ENCODE data around the gene ANKUB1.

Gene ANKUB1

DNA sequence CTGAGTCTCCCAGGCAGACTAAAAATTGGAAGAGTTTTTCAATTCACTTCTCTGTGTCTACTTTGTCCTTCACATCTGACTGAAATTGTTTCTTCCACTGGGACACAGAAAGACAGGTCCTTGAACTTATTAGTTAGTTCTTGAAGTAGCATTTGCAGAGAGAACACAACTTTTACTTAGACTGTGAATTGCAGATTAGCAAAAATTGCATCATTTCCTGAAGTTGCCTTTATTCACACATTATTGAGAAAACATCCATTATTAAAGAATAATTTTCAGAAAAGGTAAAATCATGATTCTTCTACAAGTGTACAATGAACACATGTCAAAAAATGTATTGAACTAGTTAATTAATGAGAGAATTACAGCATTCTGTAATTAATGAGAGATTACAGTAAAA, 38.6 kb downstream of the ANKUB1 start:
- no peak for DNase-seq

DNA sequence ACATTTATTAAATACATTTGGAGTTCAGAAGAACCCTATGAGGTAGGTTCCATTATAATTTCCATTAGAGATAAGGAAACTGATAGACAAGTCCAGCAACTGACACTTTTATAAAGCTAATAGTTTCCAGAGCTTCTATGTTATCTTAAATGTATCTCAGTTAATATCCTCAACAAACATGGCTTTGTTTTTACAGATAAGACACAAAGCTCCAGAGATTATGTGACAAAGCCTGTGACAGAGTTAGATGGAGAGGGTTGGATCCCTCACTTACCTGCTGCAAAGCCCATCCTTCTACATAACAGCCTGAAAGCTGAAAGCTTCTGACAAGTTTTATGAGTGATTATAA, 39.6 kb downstream of the ANKUB1 start:
- no peak for DNase-seq

DNA sequence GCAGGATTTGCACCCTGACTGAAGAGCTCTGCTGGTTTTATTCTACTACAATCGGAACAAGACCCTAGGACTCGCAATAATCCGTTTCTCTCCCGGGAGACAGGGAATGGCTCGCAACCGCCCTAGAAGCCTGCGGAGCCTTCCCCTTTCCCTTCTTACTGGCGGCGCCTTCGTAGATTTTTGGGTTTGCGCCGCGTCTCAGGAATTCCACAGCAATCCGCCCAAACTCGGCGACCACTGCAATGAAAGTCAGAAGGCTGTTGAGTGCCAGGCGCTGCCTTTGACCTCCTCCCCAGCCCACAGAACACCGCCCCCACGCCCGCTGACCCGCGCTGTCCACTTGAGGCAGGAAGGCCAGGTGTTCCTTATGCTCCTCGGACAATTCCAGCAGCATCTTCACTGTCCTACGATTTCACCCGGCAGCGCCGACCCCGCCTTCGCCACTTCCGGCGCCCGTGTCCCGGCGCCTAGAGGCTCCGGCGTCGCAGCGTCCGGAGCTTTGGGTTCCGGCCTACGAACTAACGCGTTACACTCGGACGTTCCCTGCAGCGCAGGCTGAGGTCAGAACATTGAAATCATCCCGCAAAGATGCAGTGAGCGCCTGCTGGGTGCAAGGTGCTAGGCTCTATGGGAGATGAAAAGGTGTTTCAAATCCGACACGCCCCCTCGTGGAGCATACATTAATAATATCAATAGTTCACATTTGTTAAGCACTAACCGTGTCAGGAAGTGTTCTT, 40.1 kb downstream of the ANKUB1 start, which contains the start of gene COMMD2:
Gene COMMD2 (minus strand): TSS at position 439 of the 737 bp plus-strand sequence. CDS start 45 bp downstream, at position 394.
- DNase-seq: peak; percentile 80 to 84

DNA sequence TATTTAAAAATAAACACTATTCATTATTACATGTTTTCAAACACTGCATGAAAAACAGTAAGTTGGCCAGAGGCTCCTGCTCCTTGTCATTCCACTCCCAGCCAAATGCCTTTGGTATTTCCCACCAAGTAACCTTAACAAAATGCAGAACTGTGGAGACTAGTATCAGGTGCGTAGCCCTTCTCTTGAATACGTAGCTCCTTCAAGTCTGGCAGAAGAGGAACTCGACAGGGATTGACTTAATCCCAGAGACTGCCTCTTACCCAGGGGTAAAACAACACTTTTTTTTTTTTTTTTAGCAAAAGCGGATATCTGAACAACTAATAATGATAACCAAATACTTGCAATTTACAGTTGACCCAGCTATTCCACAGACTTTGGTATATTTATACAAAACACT, 40.8 kb downstream of the ANKUB1 start:
- DNase-seq: peak in 1 of 2 donors; percentile 4

DNA sequence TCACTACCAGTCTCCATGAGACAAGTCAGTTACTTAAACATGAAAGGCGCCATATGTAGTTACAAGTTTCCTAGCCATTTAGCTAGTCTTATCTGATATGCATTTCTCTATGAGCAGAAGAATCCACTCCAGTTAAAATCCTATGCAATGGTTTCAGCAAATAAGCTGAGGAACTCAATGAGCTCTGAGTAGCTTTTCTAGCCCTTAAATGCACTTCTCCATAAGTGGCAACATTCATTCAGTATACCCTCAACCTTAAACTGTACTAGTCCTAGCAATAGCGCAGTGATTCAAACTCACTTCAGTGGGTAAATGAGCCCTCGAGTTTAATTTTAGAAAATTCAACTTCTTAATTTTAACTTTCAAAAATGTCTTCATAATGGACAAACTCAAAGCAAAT, 47.7 kb downstream of the ANKUB1 start:
- no peak for DNase-seq

DNA sequence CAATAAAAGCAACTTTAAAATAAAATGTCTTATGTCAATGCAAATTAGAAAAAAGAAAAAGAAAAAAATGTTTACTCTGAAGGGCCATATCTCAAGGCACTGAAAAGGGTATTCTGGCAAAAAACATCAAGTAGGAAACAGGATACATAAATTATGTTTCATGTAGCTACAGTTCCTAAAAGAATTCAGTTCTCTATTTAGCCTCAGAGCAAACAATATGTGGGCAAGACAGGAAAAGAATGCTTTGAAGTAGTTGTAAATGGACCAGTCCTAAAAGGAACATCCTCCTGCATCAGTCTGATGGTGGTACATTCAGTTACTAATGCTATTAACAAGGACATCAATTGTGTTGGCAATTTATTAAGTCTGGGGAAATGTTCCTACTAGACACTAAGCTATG, 48.2 kb downstream of the ANKUB1 start:
- DNase-seq: no peak

DNA sequence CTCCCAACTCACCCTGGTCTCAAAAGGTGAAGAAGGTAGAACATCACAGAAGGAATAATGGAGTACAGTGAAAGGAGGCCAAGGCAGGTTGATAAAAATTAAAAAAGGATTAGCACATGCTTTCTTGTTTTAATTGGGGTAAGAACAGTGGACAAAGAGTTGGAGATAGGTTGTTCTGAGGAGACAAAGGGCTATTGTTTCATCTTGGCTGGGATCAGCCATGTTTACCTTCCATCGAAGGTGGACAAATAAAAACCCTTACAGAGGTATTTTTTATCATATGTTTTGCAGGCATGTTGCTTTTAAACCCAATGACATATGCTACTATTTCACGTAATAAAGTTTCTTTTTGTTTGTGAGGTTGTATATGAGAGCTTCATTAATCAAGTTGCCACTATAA, 53.0 kb downstream of the ANKUB1 start:
- no peak for DNase-seq

DNA sequence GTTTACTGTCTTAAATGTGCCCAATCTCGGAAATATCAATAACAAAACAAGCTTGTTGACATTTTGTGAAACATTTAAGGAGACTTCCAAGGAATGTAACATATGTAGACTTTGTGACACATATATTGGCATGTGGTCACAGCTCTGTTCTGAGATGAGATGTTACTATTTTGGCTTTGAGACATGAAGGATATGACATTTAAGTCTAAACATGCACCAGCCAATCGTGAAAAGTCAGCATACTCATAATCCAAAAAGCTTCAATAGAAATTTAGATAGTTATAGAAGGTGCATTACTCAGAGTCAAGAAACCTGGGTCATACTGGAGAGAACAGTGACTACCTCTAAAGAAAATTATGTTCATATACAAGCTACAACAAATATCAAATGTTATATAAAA, 53.5 kb downstream of the ANKUB1 start:
- DNase-seq: no peak

DNA sequence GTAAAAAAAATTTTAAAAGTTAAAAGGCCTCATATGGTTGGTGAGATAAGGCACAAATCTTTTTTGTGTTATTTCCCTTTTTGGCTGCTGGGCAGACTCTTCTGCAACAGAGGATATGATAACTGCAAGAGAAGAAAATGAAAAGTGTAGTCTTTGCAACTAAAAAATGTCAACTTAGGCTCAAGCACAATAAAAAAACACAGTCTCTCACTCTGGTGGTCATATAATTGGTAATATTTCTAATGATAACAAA, 55.5 kb downstream of the ANKUB1 start:
- DNase-seq: no peak

DNA sequence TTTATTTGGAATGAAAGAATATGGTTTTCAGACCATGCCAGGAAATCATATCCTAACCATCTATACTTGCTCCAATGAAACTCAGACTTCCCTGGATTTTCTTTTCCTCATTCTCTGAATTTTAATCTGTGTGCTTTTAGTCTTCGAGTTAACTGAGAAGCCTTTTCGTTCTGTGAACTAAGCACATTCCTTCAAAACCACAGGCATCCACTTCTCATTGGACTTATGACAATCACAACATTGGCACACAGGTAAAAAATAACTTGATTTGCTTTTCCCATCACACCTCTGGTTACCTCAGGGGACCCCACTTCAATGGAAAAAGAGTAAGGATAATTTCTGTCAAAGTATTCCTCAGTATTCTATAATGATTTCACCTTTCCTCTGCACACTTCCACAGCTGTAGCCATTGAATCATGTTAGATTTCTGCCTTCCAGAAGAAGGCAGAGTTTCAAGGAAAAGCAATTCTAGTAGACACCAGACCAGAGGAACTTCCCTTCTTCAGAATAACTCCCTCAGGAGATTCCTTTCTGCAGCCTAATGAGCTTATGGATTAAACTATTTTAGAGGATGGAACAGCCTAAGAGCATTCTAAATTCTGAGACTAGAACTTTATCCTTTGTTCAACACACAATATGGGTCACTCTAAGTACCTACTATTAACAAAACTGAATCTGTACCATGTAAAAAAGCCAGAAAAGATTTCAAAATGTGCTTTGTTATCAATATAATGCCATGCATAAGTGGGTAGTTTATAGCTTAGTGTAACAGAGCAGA, 56.0 kb downstream of the ANKUB1 start:
- no peak for DNase-seq

DNA sequence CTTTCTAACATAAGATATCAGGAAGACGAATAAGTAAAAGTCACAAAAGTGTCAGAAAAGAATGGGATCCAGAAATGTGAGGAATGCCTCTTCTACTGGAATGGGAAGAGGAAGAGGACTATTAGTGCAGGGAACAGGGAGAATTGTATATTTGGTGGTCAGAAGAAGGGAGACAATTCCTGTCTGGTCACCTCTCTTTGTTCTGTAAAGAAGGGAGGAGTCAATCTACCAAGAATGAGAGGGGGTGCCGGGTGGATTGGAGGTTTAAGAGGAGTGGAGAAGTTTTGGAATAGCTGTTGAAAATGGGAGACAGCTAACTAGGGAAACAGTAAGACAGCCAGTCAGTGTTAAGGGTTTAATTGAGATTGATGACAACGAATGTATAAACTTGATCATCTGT, 60.1 kb downstream of the ANKUB1 start:
- no peak for DNase-seq

DNA sequence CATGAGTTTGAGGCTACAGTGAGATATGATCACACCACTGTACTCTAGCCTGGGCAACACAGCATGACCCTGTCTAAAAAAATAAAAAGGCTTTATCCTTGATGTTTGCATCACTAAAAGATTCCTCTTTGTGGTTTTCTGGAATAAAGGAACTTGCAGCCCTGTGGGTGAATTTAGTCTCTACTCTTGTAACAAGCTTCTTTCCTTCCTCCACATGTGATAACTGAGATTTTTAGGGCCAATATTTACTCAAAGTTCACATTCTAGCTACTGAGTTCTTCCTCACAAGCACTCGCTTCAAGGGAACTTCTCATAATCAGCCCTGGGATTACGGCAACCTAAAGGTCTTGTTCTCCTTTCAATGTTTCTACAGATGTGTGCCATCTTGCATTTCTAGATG, 64.7 kb downstream of the ANKUB1 start:
- DNase-seq: no peak

DNA sequence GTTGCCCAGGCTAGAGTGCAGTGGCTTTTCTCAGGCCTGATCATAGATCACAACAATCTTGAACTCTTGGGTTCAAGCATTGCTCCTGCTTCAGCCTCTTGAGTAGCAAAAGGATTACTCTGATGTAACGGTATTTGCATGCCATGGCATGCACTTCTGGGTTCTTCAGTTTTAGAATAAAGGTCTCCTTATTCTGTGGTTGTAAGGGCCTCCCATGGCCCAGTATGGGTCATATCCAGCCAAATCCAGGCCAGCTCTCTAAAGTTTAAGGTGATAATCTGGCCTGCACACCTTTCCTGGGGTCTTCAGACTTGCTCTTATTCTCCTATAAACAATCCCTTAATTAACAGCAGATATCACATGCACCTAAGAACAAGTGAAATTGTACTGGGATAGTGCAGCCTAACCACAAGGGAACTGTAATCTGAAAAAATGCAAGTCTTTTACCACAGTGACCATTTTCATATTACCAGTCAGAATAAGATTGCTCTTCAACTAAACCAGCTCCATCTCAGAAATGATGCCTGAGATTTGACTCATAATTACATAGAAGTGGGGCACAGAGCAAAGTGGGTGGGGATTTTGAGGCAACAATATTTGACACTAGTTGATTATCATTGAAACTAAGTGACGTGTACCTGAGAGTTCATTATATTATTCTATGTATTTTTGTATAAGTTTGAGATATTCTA, 65.5 kb downstream of the ANKUB1 start:
- DNase-seq: no peak

DNA sequence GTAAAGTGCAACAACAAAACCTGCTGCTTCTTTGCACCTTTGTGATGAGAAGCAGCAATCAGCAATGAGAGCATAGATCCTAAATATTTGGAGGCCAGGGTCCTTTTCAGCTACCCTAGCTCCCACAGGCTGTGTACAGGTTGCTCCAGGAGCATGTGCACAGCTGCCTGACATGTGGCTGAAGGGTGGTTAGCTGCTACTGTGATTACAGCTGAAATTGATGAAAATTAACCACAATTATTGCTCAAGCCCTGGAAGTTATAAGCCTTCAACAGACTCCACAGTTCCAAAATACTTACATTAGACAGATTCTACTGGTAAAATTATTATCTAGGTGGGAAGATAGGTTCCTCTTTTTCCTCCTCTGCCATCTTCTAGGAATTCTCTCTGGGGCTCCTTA, 68.6 kb downstream of the ANKUB1 start:
- DNase-seq: no peak

DNA sequence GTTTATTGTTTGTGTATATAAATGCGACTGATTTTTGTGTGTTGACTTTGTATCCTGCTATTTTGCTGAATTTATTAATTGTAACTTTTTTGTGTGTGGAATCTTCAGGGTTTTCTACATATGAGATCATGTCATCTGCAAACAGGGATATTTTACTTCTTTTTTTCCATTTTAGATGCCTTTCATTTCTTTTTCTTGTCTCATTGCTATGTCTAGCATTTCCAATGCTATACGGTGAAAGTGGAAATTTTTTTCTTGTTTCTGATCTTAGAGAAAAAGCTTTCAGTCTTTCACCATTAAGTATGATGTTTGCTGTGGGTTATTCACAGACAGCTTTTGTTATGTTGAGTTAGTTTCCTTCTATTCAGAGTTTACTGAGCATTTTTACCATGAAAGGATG, 71.4 kb downstream of the ANKUB1 start:
- no peak for DNase-seq

DNA sequence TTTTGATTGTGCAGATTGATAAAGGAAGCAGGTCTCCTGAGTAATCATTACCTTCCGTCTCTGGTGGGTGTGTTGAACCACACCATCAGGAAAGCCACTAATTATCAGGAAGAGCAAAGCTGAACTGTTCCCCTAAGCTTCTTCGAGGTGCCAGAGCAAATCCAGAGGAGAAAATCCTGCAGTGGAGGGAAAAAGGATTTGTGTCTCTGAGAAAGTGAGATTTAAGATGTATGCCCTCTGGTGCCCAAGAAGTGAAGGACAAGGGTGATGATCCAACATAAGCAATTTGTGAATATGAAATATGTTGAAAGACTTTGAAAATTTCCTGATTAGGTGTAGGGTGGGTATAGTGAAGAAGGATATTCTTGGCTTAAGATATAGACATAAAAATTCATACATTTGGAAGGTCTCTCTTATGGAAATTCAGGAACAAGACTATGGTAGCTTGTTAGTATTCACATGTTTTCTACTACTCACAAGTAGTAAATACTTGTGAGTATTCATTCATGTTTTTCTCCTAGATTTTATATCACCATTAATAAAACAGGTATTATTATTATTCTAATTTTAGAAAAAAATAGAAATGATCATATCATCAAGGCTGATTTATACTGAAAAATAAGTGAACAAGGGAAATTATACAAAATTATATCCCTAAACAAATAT, 74.8 kb downstream of the ANKUB1 start:
- peak in 1 of 2 donors; percentile 34 for DNase-seq

DNA sequence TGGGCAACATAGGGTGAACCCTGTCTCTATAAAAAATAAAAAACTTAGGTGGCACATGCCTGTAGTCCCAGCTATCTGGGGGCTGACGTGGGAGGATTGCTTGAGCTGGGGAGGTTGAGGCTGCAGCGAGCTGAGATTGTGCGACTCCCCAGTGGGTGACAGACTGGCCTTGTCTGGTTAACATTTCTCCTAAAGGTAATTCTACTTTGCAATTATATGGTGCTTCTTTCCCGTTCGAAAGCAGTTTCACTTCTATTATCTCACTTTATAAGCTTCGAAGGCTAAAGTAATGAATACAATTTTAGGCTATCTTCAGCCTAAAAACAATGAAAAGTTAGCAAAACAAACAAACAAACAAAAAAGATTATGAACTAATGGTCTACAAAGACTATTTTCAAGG, 75.4 kb downstream of the ANKUB1 start:
- no peak for DNase-seq

DNA sequence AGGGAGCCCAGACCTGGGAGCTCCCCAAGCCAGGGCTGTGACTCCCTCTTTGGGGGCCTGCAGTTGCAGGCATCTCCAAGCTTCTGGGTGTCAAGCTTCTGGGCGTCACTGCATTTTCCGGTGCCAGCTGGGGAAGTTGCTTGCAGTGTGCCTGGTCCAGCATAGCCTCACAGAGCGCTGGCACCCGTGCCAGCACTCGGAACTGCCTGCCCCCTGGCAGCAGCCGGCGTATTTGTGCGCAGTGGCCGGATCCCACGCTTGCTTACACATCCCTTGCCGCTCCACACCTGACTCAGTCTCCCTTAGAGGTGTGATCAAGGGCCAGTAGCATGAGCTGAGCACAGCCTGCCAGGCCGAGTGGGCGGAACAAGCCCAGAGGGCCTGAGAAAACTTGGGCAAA, 77.1 kb downstream of the ANKUB1 start:
- no peak for DNase-seq

DNA sequence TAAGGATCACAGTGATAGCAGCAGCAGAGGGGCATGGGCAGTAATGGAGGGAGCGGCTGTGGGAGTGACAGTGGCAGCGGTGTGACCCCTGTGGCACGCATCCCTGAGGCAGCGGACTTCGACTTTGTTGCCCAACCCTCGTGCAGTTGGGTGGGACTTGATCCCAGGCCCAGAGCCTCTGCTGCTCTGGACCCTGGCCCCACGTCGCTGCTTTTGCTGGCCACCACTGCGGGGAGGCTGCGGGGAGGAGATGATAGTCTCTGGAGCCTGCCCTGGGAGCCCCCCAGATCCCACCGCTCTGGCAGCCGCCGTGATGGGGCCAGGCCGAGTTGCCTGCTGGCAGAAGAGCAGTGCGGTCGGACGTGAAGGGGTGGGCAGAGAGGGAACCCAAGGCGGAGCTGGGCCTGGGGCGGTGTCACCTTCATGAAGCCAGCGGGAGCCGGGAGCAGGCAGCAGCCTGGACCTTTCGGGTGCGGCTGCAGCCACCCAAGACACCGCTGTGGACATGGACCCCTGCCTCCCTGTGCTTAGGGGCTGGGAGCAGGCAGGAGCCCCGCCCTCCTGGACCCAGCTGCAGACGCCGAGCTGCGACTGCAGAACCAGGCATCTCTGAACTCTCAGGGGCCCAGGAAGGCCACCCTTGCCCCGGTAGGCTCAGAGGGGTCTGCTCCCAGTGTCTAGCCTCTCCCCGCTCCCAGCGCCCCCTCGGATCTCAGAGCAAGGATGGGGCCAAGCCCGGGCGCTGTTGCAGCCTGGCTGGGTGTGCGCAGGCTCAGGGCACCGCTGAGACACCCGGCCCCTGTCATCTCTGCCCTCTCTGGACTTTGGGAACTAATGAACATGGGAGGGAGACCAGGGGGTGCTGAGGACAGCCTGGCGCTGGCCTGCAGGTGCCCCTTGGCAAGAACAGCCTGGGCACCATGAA, 78.4 kb downstream of the ANKUB1 start:
- no peak for DNase-seq
